Fibroblast of mammary gland (primary cell): Measurements from ENCODE around the gene RAG1.

Source experiments
- DNase-seq: peaks from one replicate; pipeline ENCODE4 v3.0.0-alpha.2; 2010; ENCODE audit warnings: low read depth
- H3K4me3 ChIP-seq: 2 replicates; pipeline ENCODE4 v1.5.1; 2011; ENCODE audit warnings: low read depth, mild to moderate bottlenecking, low read length, moderate library complexity; ENCODE audit not compliant: control insufficient read depth
- CTCF ChIP-seq: conservative IDR thresholded peaks from 2 replicates; pipeline ENCODE4 v1.5.1; 2011; ENCODE audit warnings: low read depth, low read length, inconsistent platforms; ENCODE audit not compliant: control insufficient read depth, insufficient read depth

Gene RAG1

GRCh38 chr11:36600180-36600579 is 32.4 kb downstream of the RAG1 start:
- DNase-seq: no peak
- no peak for TF ChIP-seq CTCF
- H3K4me3 ChIP-seq: no peak overlapping the region

GRCh38 chr11:36601155-36601554 is 33.3 kb downstream of the RAG1 start:
- H3K4me3 ChIP-seq: no peak overlapping the region
- no peak for TF ChIP-seq CTCF
- DNase-seq: no peak

- DNase-seq: no peak
- H3K4me3 ChIP-seq: no peak overlapping the region
- TF ChIP-seq CTCF: no peak
Measured at GRCh38 chr11:36602135-36602534, 34.3 kb downstream of the RAG1 start.

GRCh38 chr11:36605221-36606216 is 37.7 kb downstream of the RAG1 start:
- TF ChIP-seq CTCF: no peak
- H3K4me3 ChIP-seq: no peak overlapping the region
- DNase-seq: no peak

GRCh38 chr11:36608491-36609199 is 40.8 kb downstream of the RAG1 start:
- H3K4me3 ChIP-seq: no peak overlapping the region
- TF ChIP-seq CTCF: no peak
- DNase-seq: no peak

- no peak overlapping the region for H3K4me3 ChIP-seq
- no peak for DNase-seq
- no peak for TF ChIP-seq CTCF
Measured at GRCh38 chr11:36609383-36609782, 41.6 kb downstream of the RAG1 start.
